KOPT-K1 (cell line): ENCODE results near the gene MAN2A1.
"Not testable (repeated sequence)": the region's sequence is repeated elsewhere in the genome, so short reads cannot be mapped to it uniquely, and the experiment has no call there.

Experiments used
- H3K27ac ChIP-seq: fragments of 200-600 bp; sonication (generic); 2 replicates; pipeline ENCODE4 v1.5.1; 2016; ENCODE audit warnings: antibody characterized with exemption, mild to moderate bottlenecking, low read depth, low read length; ENCODE audit not compliant: poor library complexity, severe bottlenecking
- H3K36me3 ChIP-seq: fragments of 200-600 bp; sonication (generic); 2 replicates; pipeline ENCODE4 v1.5.1; 2017; ENCODE audit warnings: antibody characterized with exemption, mild to moderate bottlenecking, low read length, moderate library complexity; ENCODE audit not compliant: insufficient read depth
- H3K9me3 ChIP-seq: fragments of 200-600 bp; sonication (generic); 2 replicates; pipeline ENCODE4 v1.5.1; 2017; ENCODE audit warnings: antibody characterized with exemption, low read length, mild to moderate bottlenecking; ENCODE audit not compliant: insufficient read depth, poor library complexity, severe bottlenecking

The MAN2A1 gene

GRCh38 chr5:109744261-109744660, 54.5 kb downstream of the MAN2A1 start:
- Histone ChIP-seq H3K27ac (no peak overlapping the region), H3K36me3 (peaks cover 43% of the 10 kb centered on the region), H3K9me3 (no peaks in the 10 kb centered on the region)

GRCh38 chr5:109748546-109748945, 58.8 kb downstream of the MAN2A1 start:
- H3K27ac ChIP-seq, result no peak overlapping the region
- peaks cover 24% of the 10 kb centered on the region for H3K36me3 ChIP-seq
- no peaks in the 10 kb centered on the region for H3K9me3 ChIP-seq

GRCh38 chr5:109750463-109750862, 60.7 kb downstream of the MAN2A1 start:
- Histone ChIP-seq H3K36me3 (peaks cover 21% of the 10 kb centered on the region), H3K27ac (no peak overlapping the region), H3K9me3 (no peaks in the 10 kb centered on the region)

GRCh38 chr5:109753279-109753678, 63.6 kb downstream of the MAN2A1 start:
- Histone ChIP-seq H3K36me3 (peaks cover 41% of the 10 kb centered on the region), H3K9me3 (peaks cover 3% of the 10 kb centered on the region), H3K27ac (no peak overlapping the region)

- Histone ChIP-seq H3K27ac (no peak overlapping the region), H3K9me3 (peaks cover 3% of the 10 kb centered on the region), H3K36me3 (peaks cover 44% of the 10 kb centered on the region)
Measured at GRCh38 chr5:109754319-109754718, 64.6 kb downstream of the MAN2A1 start.

- H3K9me3 ChIP-seq, result peaks cover 13% of the 10 kb centered on the region
- H3K36me3 ChIP-seq, result peaks cover 58% of the 10 kb centered on the region
- H3K27ac ChIP-seq, result no peak overlapping the region
Measured at GRCh38 chr5:109755761-109756160, 66.0 kb downstream of the MAN2A1 start.

- H3K27ac ChIP-seq, result no peak overlapping the region
- H3K9me3 ChIP-seq, result peaks cover 15% of the 10 kb centered on the region
- H3K36me3 ChIP-seq, result peaks cover 59% of the 10 kb centered on the region
Measured at GRCh38 chr5:109756543-109757185, 66.9 kb downstream of the MAN2A1 start.

GRCh38 chr5:109757490-109757889, 67.8 kb downstream of the MAN2A1 start:
- Histone ChIP-seq H3K9me3 (peaks cover 19% of the 10 kb centered on the region), H3K27ac (no peak overlapping the region), H3K36me3 (peaks cover 58% of the 10 kb centered on the region)

GRCh38 chr5:109759306-109759705, 69.6 kb downstream of the MAN2A1 start:
- H3K9me3 ChIP-seq, result peaks cover 25% of the 10 kb centered on the region
- peaks cover 72% of the 10 kb centered on the region for H3K36me3 ChIP-seq
- H3K27ac ChIP-seq, result no peak overlapping the region

- H3K27ac ChIP-seq, result not testable (repeated sequence)
- Histone ChIP-seq H3K9me3 (peaks cover 25% of the 10 kb centered on the region), H3K36me3 (peaks cover 69% of the 10 kb centered on the region)
Measured at GRCh38 chr5:109760130-109760529, 70.4 kb downstream of the MAN2A1 start.

GRCh38 chr5:109762821-109763220, 73.1 kb downstream of the MAN2A1 start:
- peaks cover 23% of the 10 kb centered on the region for H3K9me3 ChIP-seq

GRCh38 chr5:109767184-109767995, 77.7 kb downstream of the MAN2A1 start:
- Histone ChIP-seq H3K36me3 (peaks cover 82% of the 10 kb centered on the region), H3K27ac (no peak overlapping the region)

More at GRCh38 chr5:109762821-109763220, 73.1 kb downstream of the MAN2A1 start:
- H3K36me3 ChIP-seq, result peaks cover 64% of the 10 kb centered on the region
- no peak overlapping the region for H3K27ac ChIP-seq

GRCh38 chr5:109767997-109768396, 78.3 kb downstream of the MAN2A1 start:
- Histone ChIP-seq H3K36me3 (peaks cover 82% of the 10 kb centered on the region), H3K27ac (no peak overlapping the region), H3K9me3 (peaks cover 3% of the 10 kb centered on the region)

More at GRCh38 chr5:109767184-109767995, 77.7 kb downstream of the MAN2A1 start:
- H3K9me3 ChIP-seq, result peaks cover 7% of the 10 kb centered on the region

- Histone ChIP-seq H3K9me3 (no peaks in the 10 kb centered on the region), H3K36me3 (peaks cover 75% of the 10 kb centered on the region), H3K27ac (no peak overlapping the region)
Measured at GRCh38 chr5:109769597-109770291, 80.0 kb downstream of the MAN2A1 start.

- Histone ChIP-seq H3K36me3 (peaks cover 74% of the 10 kb centered on the region), H3K9me3 (no peaks in the 10 kb centered on the region), H3K27ac (no peak overlapping the region)
Measured at GRCh38 chr5:109775130-109775529, 85.4 kb downstream of the MAN2A1 start.
